Activated naive CD8-positive, alpha-beta T cell treated with anti-CD3 and anti-CD28 coated beads, Interleukin-2, amount 50 U/mL, for 24 hours (primary cell): Measurements from ENCODE around the gene FMN1.

ENCODE experiments used
- ATAC-seq: fragments of 150-1000 bp; cut with Tn5 transposase; one replicate; pipeline ENCODE4 v1.10.0; 2021
- DNase-seq: peaks from one replicate; pipeline ENCODE4 v3.0.0; 2021
- H3K27ac Mint-ChIP-seq: one replicate; pipeline ENCODE4 v1.8.0; 2021; ENCODE audit warnings: mild to moderate bottlenecking, mixed read lengths
- H3K27me3 Mint-ChIP-seq: one replicate; pipeline ENCODE4 v1.8.0; 2021; ENCODE audit warnings: mixed read lengths
- H3K36me3 Mint-ChIP-seq: one replicate; pipeline ENCODE4 v1.8.0; 2021; ENCODE audit warnings: low read depth, mixed read lengths
- H3K4me1 Mint-ChIP-seq: one replicate; pipeline ENCODE4 v1.8.0; 2021; ENCODE audit warnings: mixed read lengths
- H3K4me3 Mint-ChIP-seq: one replicate; pipeline ENCODE4 v1.8.0; 2021; ENCODE audit warnings: mild to moderate bottlenecking, moderate library complexity, mixed read lengths
- H3K9me3 Mint-ChIP-seq: one replicate; pipeline ENCODE4 v1.8.0; 2021; ENCODE audit warnings: mixed read lengths

Gene FMN1

GRCh38 chr15:33111041-33111451 lies 83.5 kb downstream of the FMN1 start:
- H3K36me3 Mint-ChIP-seq, result no peaks in the 10 kb centered on the region
- H3K9me3 Mint-ChIP-seq, result peaks cover 4% of the 10 kb centered on the region
- peaks cover 3% of the 10 kb centered on the region for H3K27me3 Mint-ChIP-seq
- H3K4me3 Mint-ChIP-seq, result no peak overlapping the region
- no peak for DNase-seq
- H3K27ac Mint-ChIP-seq, result no peak overlapping the region
- no peaks in the 10 kb centered on the region for H3K4me1 Mint-ChIP-seq
- no peak for ATAC-seq

- Mint-ChIP-seq H3K36me3 (no peaks in the 10 kb centered on the region), H3K4me1 (peaks cover 14% of the 10 kb centered on the region), H3K4me3 (no peak overlapping the region), H3K27ac (no peak overlapping the region), H3K27me3 (peaks cover 3% of the 10 kb centered on the region), H3K9me3 (peaks cover 4% of the 10 kb centered on the region)
- ATAC-seq, result no peak
- no peak for DNase-seq
Measured at GRCh38 chr15:33109345-33109744, 85.2 kb downstream of the FMN1 start.

GRCh38 chr15:33108518-33108917 lies 86.0 kb downstream of the FMN1 start:
- Mint-ChIP-seq H3K4me3 (no peak overlapping the region), H3K27ac (no peak overlapping the region), H3K9me3 (peaks cover 4% of the 10 kb centered on the region), H3K27me3 (peaks cover 3% of the 10 kb centered on the region), H3K4me1 (peaks cover 21% of the 10 kb centered on the region), H3K36me3 (no peaks in the 10 kb centered on the region)
- ATAC-seq (no peak), DNase-seq (no peak)

- H3K4me1 Mint-ChIP-seq, result peaks cover 21% of the 10 kb centered on the region
- peaks cover 4% of the 10 kb centered on the region for H3K9me3 Mint-ChIP-seq
- H3K4me3 Mint-ChIP-seq, result no peak overlapping the region
- no peak overlapping the region for H3K27ac Mint-ChIP-seq
- DNase-seq (no peak), ATAC-seq (no peak)
- peaks cover 3% of the 10 kb centered on the region for H3K27me3 Mint-ChIP-seq
- no peaks in the 10 kb centered on the region for H3K36me3 Mint-ChIP-seq
Measured at GRCh38 chr15:33107950-33108349, 86.6 kb downstream of the FMN1 start.

GRCh38 chr15:33104212-33104611 lies 90.3 kb downstream of the FMN1 start:
- H3K4me3 Mint-ChIP-seq, result peak overlapping the region; percentile 38
- peaks cover 21% of the 10 kb centered on the region for H3K4me1 Mint-ChIP-seq
- H3K9me3 Mint-ChIP-seq, result peaks cover 9% of the 10 kb centered on the region
- ATAC-seq (peak; percentile 100), DNase-seq (peak; percentile 12)
- H3K27me3 Mint-ChIP-seq, result peaks cover 2% of the 10 kb centered on the region
- peak overlapping the region; percentile 55 for H3K27ac Mint-ChIP-seq
- no peaks in the 10 kb centered on the region for H3K36me3 Mint-ChIP-seq

- H3K27me3 Mint-ChIP-seq, result no peaks in the 10 kb centered on the region
- no peak for DNase-seq
- no peak for ATAC-seq
- H3K4me3 Mint-ChIP-seq, result no peak overlapping the region
- no peaks in the 10 kb centered on the region for H3K36me3 Mint-ChIP-seq
- no peak overlapping the region for H3K27ac Mint-ChIP-seq
- H3K9me3 Mint-ChIP-seq, result peaks cover 5% of the 10 kb centered on the region
- peaks cover 24% of the 10 kb centered on the region for H3K4me1 Mint-ChIP-seq
Measured at GRCh38 chr15:33101036-33101435, 93.5 kb downstream of the FMN1 start.

GRCh38 chr15:33100314-33100713 lies 94.2 kb downstream of the FMN1 start:
- H3K9me3 Mint-ChIP-seq, result peaks cover 5% of the 10 kb centered on the region
- no peaks in the 10 kb centered on the region for H3K27me3 Mint-ChIP-seq
- no peak for ATAC-seq
- H3K36me3 Mint-ChIP-seq, result no peaks in the 10 kb centered on the region
- H3K4me1 Mint-ChIP-seq, result peaks cover 18% of the 10 kb centered on the region
- no peak overlapping the region for H3K4me3 Mint-ChIP-seq
- H3K27ac Mint-ChIP-seq, result no peak overlapping the region
- no peak for DNase-seq

GRCh38 chr15:33099739-33100138 lies 94.8 kb downstream of the FMN1 start:
- no peak overlapping the region for H3K27ac Mint-ChIP-seq
- H3K9me3 Mint-ChIP-seq, result peaks cover 5% of the 10 kb centered on the region
- no peak for DNase-seq

GRCh38 chr15:33099213-33099612 lies 95.3 kb downstream of the FMN1 start:
- Mint-ChIP-seq H3K27me3 (no peaks in the 10 kb centered on the region), H3K4me3 (no peak overlapping the region), H3K27ac (no peak overlapping the region), H3K9me3 (peaks cover 5% of the 10 kb centered on the region), H3K4me1 (peaks cover 8% of the 10 kb centered on the region), H3K36me3 (no peaks in the 10 kb centered on the region)
- ATAC-seq, result no peak
- no peak for DNase-seq

More at GRCh38 chr15:33099739-33100138, 94.8 kb downstream of the FMN1 start:
- ATAC-seq, result no peak
- Mint-ChIP-seq H3K4me3 (no peak overlapping the region), H3K4me1 (peaks cover 12% of the 10 kb centered on the region), H3K36me3 (no peaks in the 10 kb centered on the region), H3K27me3 (no peaks in the 10 kb centered on the region)

GRCh38 chr15:33098094-33099058 lies 96.1 kb downstream of the FMN1 start:
- no peak overlapping the region for H3K27ac Mint-ChIP-seq
- ATAC-seq, result no peak
- H3K27me3 Mint-ChIP-seq, result no peaks in the 10 kb centered on the region
- no peaks in the 10 kb centered on the region for H3K36me3 Mint-ChIP-seq
- DNase-seq, result no peak
- no peak overlapping the region for H3K4me3 Mint-ChIP-seq
- peaks cover 5% of the 10 kb centered on the region for H3K9me3 Mint-ChIP-seq
- peaks cover 3% of the 10 kb centered on the region for H3K4me1 Mint-ChIP-seq

- DNase-seq (no peak), ATAC-seq (no peak)
- Mint-ChIP-seq H3K9me3 (no peaks in the 10 kb centered on the region), H3K4me3 (no peak overlapping the region), H3K36me3 (no peaks in the 10 kb centered on the region), H3K4me1 (peaks cover 12% of the 10 kb centered on the region), H3K27ac (peak overlapping the region; percentile 2), H3K27me3 (no peaks in the 10 kb centered on the region)
Measured at GRCh38 chr15:33096134-33096533, 98.4 kb downstream of the FMN1 start.

GRCh38 chr15:33095641-33096040 lies 98.9 kb downstream of the FMN1 start:
- no peak for ATAC-seq
- Mint-ChIP-seq H3K27ac (no peak overlapping the region), H3K36me3 (no peaks in the 10 kb centered on the region), H3K4me1 (peaks cover 12% of the 10 kb centered on the region), H3K9me3 (no peaks in the 10 kb centered on the region), H3K4me3 (no peak overlapping the region), H3K27me3 (no peaks in the 10 kb centered on the region)
- DNase-seq, result no peak

- no peak overlapping the region for H3K27ac Mint-ChIP-seq
- H3K4me3 Mint-ChIP-seq, result no peak overlapping the region
- no peak for ATAC-seq
- no peaks in the 10 kb centered on the region for H3K36me3 Mint-ChIP-seq
- H3K27me3 Mint-ChIP-seq, result no peaks in the 10 kb centered on the region
- no peaks in the 10 kb centered on the region for H3K9me3 Mint-ChIP-seq
- peaks cover 12% of the 10 kb centered on the region for H3K4me1 Mint-ChIP-seq
- no peak for DNase-seq
Measured at GRCh38 chr15:33094336-33094735, 100.2 kb downstream of the FMN1 start.

GRCh38 chr15:33093222-33093621 lies 101.3 kb downstream of the FMN1 start:
- H3K9me3 Mint-ChIP-seq, result no peaks in the 10 kb centered on the region
- no peak overlapping the region for H3K27ac Mint-ChIP-seq
- peaks cover 12% of the 10 kb centered on the region for H3K4me1 Mint-ChIP-seq
- ATAC-seq (no peak), DNase-seq (no peak)
- no peaks in the 10 kb centered on the region for H3K36me3 Mint-ChIP-seq
- no peaks in the 10 kb centered on the region for H3K27me3 Mint-ChIP-seq
- no peak overlapping the region for H3K4me3 Mint-ChIP-seq

GRCh38 chr15:33091983-33092693 lies 102.4 kb downstream of the FMN1 start:
- ATAC-seq, result no peak
- H3K36me3 Mint-ChIP-seq, result no peaks in the 10 kb centered on the region
- H3K27ac Mint-ChIP-seq, result no peak overlapping the region
- no peak overlapping the region for H3K4me3 Mint-ChIP-seq
- H3K4me1 Mint-ChIP-seq, result peaks cover 10% of the 10 kb centered on the region
- no peak for DNase-seq
- H3K27me3 Mint-ChIP-seq, result no peaks in the 10 kb centered on the region
- no peaks in the 10 kb centered on the region for H3K9me3 Mint-ChIP-seq
